Measurements from ENCODE around the gene ATG10.
A peak's percentile ranks its signal among the peaks of the same experiment; 100 is the strongest.

ATG10 gene

DNA sequence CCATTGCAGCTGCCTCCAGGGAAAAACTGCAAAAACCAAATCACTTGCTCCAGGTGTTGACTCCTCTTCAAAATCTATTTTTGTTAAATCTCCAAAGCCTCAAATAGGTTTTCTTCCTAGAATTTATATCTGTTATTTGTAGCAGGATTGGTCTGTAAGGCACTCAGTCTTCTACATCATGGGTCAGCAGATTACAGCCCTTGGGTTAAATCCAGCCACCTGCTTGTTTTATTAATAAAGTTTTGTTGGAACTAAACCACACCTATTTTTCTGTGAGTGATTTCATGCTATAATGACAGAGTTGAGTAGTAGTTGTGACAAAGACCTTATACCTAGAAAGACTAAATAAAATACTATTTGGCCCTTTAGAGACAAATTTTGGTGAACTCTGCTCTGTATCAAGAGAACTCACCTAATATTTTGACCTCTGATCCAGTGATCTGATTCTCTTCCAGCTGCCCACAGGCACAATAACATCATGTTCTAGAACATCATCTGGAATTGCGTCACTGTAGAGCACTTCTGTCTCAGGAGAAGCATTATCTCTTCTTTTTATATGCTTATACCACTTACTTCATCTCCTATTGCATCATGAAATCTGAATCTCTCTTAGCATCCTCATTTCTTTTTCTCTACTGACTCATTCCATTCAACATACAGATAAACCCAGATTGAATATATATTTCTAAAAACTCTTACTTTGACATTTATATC lies 176.2 kb downstream of the ATG10 start:
- no peak overlapping the region for H3K4me3 ChIP-seq (ENCODE audit: low read depth, low read length)

DNA sequence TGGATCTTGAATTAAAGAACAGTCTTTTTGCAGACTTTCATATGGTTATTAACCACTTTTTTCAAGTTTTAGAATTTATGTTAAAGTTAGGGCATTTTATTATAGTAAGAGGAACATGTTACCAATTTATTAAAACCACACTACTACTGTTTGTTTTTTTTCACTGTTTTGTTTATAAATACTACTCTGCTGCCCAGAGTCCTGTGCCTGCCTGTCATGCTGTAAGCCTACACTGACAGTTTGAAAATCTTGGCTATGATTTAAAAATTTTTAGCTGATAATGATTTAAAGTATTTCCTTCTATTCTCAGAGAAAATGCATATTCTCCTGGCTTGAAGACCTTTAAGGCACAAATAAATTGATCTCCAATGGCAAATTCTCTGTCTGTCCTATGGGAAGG lies 177.6 kb downstream of the ATG10 start:
- DNase-seq (ENCODE audit: low read depth, low spot score): no peak
- TF ChIP-seq, protein P1, sequence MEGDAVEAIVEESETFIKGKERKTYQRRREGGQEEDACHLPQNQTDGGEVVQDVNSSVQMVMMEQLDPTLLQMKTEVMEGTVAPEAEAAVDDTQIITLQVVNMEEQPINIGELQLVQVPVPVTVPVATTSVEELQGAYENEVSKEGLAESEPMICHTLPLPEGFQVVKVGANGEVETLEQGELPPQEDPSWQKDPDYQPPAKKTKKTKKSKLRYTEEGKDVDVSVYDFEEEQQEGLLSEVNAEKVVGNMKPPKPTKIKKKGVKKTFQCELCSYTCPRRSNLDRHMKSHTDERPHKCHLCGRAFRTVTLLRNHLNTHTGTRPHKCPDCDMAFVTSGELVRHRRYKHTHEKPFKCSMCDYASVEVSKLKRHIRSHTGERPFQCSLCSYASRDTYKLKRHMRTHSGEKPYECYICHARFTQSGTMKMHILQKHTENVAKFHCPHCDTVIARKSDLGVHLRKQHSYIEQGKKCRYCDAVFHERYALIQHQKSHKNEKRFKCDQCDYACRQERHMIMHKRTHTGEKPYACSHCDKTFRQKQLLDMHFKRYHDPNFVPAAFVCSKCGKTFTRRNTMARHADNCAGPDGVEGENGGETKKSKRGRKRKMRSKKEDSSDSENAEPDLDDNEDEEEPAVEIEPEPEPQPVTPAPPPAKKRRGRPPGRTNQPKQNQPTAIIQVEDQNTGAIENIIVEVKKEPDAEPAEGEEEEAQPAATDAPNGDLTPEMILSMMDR (IDR thresholded peaks at IDR 0.05; ENCODE audit: low read depth, low read length): no peak
- H3K4me3 ChIP-seq (ENCODE audit: low read depth, low read length): no peak overlapping the region
- in situ Hi-C loops (cut with HindIII; ENCODE audit: low sequenced_read_pairs): no loop called here

More for the DNA sequence above, 176.2 kb downstream of the ATG10 start:
- in situ Hi-C loops (cut with HindIII; ENCODE audit: low sequenced_read_pairs): no loop called here
- TF ChIP-seq, protein P1 (IDR thresholded peaks at IDR 0.05; ENCODE audit: low read depth, low read length): no peak
- peak; percentile 39 for DNase-seq (ENCODE audit: low read depth, low spot score)

DNA sequence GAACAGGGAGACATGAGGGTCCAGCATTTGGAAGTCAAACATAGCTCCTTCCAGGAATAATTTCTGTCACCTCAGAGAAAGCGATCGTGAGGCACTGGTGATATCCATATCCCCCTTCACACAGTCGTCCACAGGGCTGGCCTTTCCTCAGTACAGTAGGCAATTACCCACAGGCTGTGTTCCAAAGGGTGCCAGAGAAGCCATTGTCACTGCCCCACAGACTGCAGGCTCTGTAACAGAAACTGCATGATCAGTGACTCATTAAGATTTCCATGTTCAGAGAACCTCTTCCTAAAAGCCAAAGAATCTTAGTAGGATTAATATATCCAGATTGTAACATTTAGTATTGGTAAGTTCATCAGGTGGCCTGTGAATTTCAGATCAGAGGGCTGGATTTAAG lies 178.7 kb downstream of the ATG10 start:
- TF ChIP-seq, protein P1 (IDR thresholded peaks at IDR 0.05; ENCODE audit: low read depth, low read length): no peak
- no peak overlapping the region for H3K4me3 ChIP-seq (ENCODE audit: low read depth, low read length)
- in situ Hi-C loops (cut with HindIII; ENCODE audit: low sequenced_read_pairs): no loop called here
- DNase-seq (ENCODE audit: low read depth, low spot score): no peak

DNA sequence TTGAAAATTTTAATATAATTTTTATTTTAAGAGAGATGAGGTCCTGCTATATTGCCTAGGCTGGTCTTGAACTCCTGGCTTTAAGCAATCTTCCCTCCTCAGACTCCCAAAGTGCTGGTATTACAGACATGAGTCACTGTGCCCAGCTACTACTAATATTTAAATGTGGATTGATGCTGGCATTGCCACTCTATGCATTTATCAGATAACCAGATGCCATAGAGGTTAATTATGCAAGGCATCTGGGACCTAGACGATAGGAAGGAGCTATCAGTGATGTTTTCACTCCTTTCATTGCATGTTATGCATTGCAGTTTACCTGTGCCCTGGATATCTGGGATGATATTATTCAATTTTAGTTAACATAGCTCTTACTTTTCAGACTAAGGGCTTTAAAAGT lies 179.4 kb downstream of the ATG10 start:
- TF ChIP-seq, protein P1 (IDR thresholded peaks at IDR 0.05; ENCODE audit: low read depth, low read length): no peak
- no peak for DNase-seq (ENCODE audit: low read depth, low spot score)
- in situ Hi-C loops (cut with HindIII; ENCODE audit: low sequenced_read_pairs): no loop called here
- no peak overlapping the region for H3K4me3 ChIP-seq (ENCODE audit: low read depth, low read length)

DNA sequence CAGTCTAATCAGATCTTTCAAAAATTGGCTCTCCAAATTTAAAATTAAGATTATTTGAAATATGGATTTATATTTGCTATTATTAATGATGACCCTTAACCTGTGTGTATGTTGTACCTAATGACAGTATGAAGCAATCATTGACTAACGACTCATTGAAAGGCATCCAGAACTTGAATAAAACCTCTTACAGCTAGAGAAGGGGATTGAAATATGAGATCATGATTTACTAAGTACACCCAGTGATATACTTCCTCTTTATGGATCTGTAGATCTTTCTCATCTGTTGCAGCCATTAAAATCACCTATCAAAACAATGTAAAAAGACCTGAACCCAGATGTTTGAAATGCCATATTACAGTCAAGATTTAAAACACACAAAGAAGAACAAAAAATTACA lies 179.8 kb downstream of the ATG10 start:
- no peak for DNase-seq (ENCODE audit: low read depth, low spot score)
- in situ Hi-C loops (cut with HindIII; ENCODE audit: low sequenced_read_pairs): no loop called here

DNA sequence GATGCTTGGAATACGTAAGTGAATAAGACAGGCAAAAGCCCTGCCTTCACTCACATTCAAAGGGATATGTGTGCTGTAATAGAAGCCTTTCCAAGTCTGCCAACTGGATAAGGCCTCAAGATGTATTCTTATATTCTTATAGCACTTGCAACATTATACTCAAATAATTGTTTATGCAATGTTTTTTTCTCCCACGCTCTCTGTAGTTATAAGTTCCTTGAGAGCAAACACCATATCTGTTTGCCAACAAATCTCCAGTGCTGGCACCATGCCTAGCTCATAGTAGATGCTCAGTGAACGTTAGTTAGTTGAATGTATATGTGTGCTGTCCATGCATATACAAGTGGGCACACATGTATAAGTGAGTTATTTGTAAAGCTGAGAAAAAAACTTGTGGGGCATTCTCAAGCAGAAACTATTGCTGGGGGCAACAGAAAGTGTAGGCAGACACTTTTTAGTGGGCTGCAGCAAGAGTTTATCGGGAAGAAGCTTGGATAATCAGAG lies 181.2 kb downstream of the ATG10 start:
- DNase-seq (ENCODE audit: low read depth, low spot score): no peak
- in situ Hi-C loops (cut with HindIII; ENCODE audit: low sequenced_read_pairs): no loop called here
- TF ChIP-seq, protein P1 (IDR thresholded peaks at IDR 0.05; ENCODE audit: low read depth, low read length): no peak
- no peak overlapping the region for H3K4me3 ChIP-seq (ENCODE audit: low read depth, low read length)

More for the DNA sequence above, 179.8 kb downstream of the ATG10 start:
- no peak overlapping the region for H3K4me3 ChIP-seq (ENCODE audit: low read depth, low read length)
- TF ChIP-seq, protein P1 (IDR thresholded peaks at IDR 0.05; ENCODE audit: low read depth, low read length): no peak

Data from astrocyte of the spinal cord (primary cell).